GM12878 (cell line): ENCODE data around the gene ARHGAP12. TPM values are rescaled to one million over a fixed set of nuclear protein-coding genes. Genes with fewer than 3 reads are reported as not detected.
A peak's percentile ranks its signal among the peaks of the same experiment; 100 is the strongest.

Experiments
- ATAC-seq: fragments of 200-7000 bp; cut with Tn5 transposase; 3 replicates; pipeline ENCODE4 v1.9.1; 2020; ENCODE audit warnings: mild to moderate bottlenecking, moderate library complexity
- BruUV-seq: library from RNA; stranded (reverse); fragments of 400-500 nt; replicated peaks from 2 replicates; lab custom pipeline; 2021; lab: Mats Ljungman, UMichigan
- CTCF ChIA-PET: fragments of 300-600 bp; sonication (Branson Sonifier 250); formaldehyde crosslinking; extraction: SDS; loops from one replicate; lab custom pipeline; 2021; ENCODE audit warnings: inconsistent platforms; lab: Yijun Ruan, JAX
- POLR2A ChIA-PET: fragments of 350-600 bp; formaldehyde crosslinking; extraction: SDS; loops from one replicate; lab custom pipeline; 2021; ENCODE audit warnings: inconsistent platforms; lab: Charles Lee
- RAD21 ChIA-PET: fragments of 300-600 bp; sonication (Branson Sonifier 250); formaldehyde crosslinking; loops from one replicate; lab custom pipeline; 2023; ENCODE audit warnings: antibody characterized with exemption; ENCODE audit not compliant: unreplicated experiment; lab: Charles Lee
- SMC1A ChIA-PET: fragments of 300-600 bp; sonication (Branson Sonifier 250); formaldehyde crosslinking; loops from one replicate; lab custom pipeline; 2023; ENCODE audit not compliant: unreplicated experiment, uncharacterized antibody; lab: Charles Lee
- DNase-seq: peaks from one replicate; pipeline ENCODE4 v3.0.0-alpha.2; 2011; ENCODE audit warnings: low read depth, low spot score
- FAIRE-seq: peaks from 3 replicates; lab custom pipeline; 2011; peaks lifted over from hg19 to GRCh38; lab: Jason Lieb, UNC
- H2AFZ ChIP-seq: 2 replicates; pipeline ENCODE4 v1.6.0; 2011; ENCODE audit warnings: low read depth, low read length, control low read depth; ENCODE audit not compliant: control insufficient read depth
- H3K27ac ChIP-seq: 2 replicates; pipeline ENCODE4 v1.5.1; 2011; ENCODE audit warnings: control low read depth; ENCODE audit not compliant: control insufficient read depth, insufficient read depth
- H3K27me3 ChIP-seq, 2 experiments: replicated peaks in 1 of 2; 2 replicates each; pipeline versions ENCODE4 v1.6.0 to v1.6.1; 2011; ENCODE audit warnings: low read length in 1 of 2; ENCODE audit not compliant: control insufficient read depth in 2 of 2, insufficient read depth in 2 of 2
- H3K36me3 ChIP-seq, 2 experiments: 2 replicates each; pipeline ENCODE4 v1.5.1; 2011; ENCODE audit warnings: low read length in 1 of 2; ENCODE audit not compliant: control insufficient read depth in 2 of 2, insufficient read depth in 2 of 2
- H3K4me1 ChIP-seq: 2 replicates; pipeline ENCODE4 v1.6.1; 2011; ENCODE audit warnings: mild to moderate bottlenecking, low read length, moderate library complexity, mixed read lengths; ENCODE audit not compliant: control insufficient read depth, insufficient read depth
- H3K4me2 ChIP-seq: 2 replicates; pipeline ENCODE4 v1.6.0; 2011; ENCODE audit warnings: control low read depth; ENCODE audit not compliant: control insufficient read depth, insufficient read depth
- H3K4me3 ChIP-seq: fragments of 200-600 bp; sonication (generic); 2 replicates; pipeline ENCODE4 v1.5.1; 2016
- H3K79me2 ChIP-seq: 2 replicates; pipeline ENCODE4 v1.6.0; 2011; ENCODE audit warnings: low read length; ENCODE audit not compliant: control insufficient read depth, insufficient read depth
- H3K9ac ChIP-seq: 2 replicates; pipeline ENCODE4 v1.8.0; 2011; ENCODE audit warnings: low read length, control low read depth, mixed read lengths; ENCODE audit not compliant: control insufficient read depth, insufficient read depth
- H3K9me3 ChIP-seq: replicated peaks from 3 replicates; pipeline ENCODE4 v1.5.1; 2011; ENCODE audit warnings: mild to moderate bottlenecking, low read length; ENCODE audit not compliant: control insufficient read depth, insufficient read depth
- H4K20me1 ChIP-seq: 2 replicates; pipeline ENCODE4 v1.6.0; 2011; ENCODE audit not compliant: control insufficient read depth, insufficient read depth
- MEF2B ChIP-seq: fragments of 450-650 bp; IDR thresholded peaks from 2 replicates; pipeline ENCODE4 v1.6.1; 2018; ENCODE audit warnings: mild to moderate bottlenecking, moderate library complexity; ENCODE audit not compliant: partially characterized antibody, poor library complexity, severe bottlenecking
- MLLT1 ChIP-seq: fragments of 450-650 bp; IDR thresholded peaks from 2 replicates; pipeline ENCODE4 v1.6.1; 2016; ENCODE audit warnings: mild to moderate bottlenecking
- RELB ChIP-seq: fragments of 450-650 bp; IDR thresholded peaks from 2 replicates; pipeline ENCODE4 v1.6.1; 2017; ENCODE audit warnings: low read depth, mild to moderate bottlenecking, moderate library complexity
- SMARCA5 ChIP-seq: fragments of 450-650 bp; IDR thresholded peaks from 2 replicates; pipeline ENCODE4 v1.6.1; 2017; ENCODE audit warnings: mild to moderate bottlenecking
- ZNF217 ChIP-seq: fragments of 450-650 bp; IDR thresholded peaks from 2 replicates; pipeline ENCODE4 v1.6.1; 2017; ENCODE audit warnings: antibody characterized with exemption, mild to moderate bottlenecking
- ZZZ3 ChIP-seq: IDR thresholded peaks from 2 replicates; pipeline ENCODE4 v1.6.1; 2011; ENCODE audit warnings: low read depth; ENCODE audit not compliant: control insufficient read depth, insufficient read length
- WGBS: methylation state at CpG from one replicate; pipeline ENCODE4 v1.1.6; 2016; ENCODE audit warnings: low lambda C conversion rate; ENCODE audit not compliant: insufficient replicate concordance, insufficient coverage; ENCODE audit errors: missing lambda C conversion rate; 5-methylcytosine and 5-hydroxymethylcytosine counted together
- in situ Hi-C: fragments of 300-500 bp; cut with MboI; formaldehyde crosslinking; loops from 9 replicates; pipeline ENCODE4 v1.14.3; 2018; ENCODE audit warnings: mixed read lengths
- intact Hi-C: fragments of 100-400 bp; cut with micrococcal nuclease; formaldehyde crosslinking; loops from one replicate; pipeline ENCODE4 v1.14.2; 2022; ENCODE audit not compliant: unreplicated experiment
- polyA plus RNA-seq, 11 experiments: library from polyadenylated mRNA; depleted of rRNA in 4 of 11; unstranded in 6 of 11; stranded (reverse) in 5 of 11; fragments of >200 nt; fragmentation: Nextera tagmentation in 4 of 11; fragmentation: Illumina TruSeq in 1 of 11; extraction: Ambion mirVana in 4 of 11; extraction: Trizol in 1 of 11; gene quantifications; 1 replicate in 1 of 11; 2 replicates in 10 of 11; pipeline versions ENCODE4 v1.2.1 to v1.2.3, GENCODE V29; 2011 to 2016; ENCODE audit warnings: inconsistent platforms in 2 of 11, missing spikeins in 2 of 11, low read depth in 1 of 11
- total RNA-seq, 4 experiments: library from RNA; depleted of rRNA in 3 of 4; stranded (reverse); fragments of >200 nt in 3 of 4; fragmentation: Illumina TruSeq in 1 of 4; extraction: Trizol in 1 of 4; gene quantifications; 2 replicates each; pipeline versions ENCODE4 v1.2.1 to v1.2.3, GENCODE V29; 2013 to 2021

ARHGAP12 gene
- total and polyA plus RNA-seq, 10 of the 15 experiments (the other 5 are each of a cell fraction or from before 2014, with no cell fraction given), result 5.4 to 15.6 (median 8.5) TPM

- BruUV-seq, result no TSS peak
- Histone ChIP-seq H3K79me2 (peaks cover 47% of the 10 kb centered on the region), H3K4me3 (no peak overlapping the region), H3K4me2 (peak overlapping the region; percentile 38; the same call in 1 of the 2 replicates), H3K27me3 (no peaks in the 10 kb centered on the region), H3K27ac (no peak overlapping the region), H3K9me3 (no peaks in the 10 kb centered on the region), H2AFZ (no peak overlapping the region), H3K36me3 (no peaks in the 10 kb centered on the region), H3K9ac (no peak overlapping the region), H4K20me1 (no peaks in the 10 kb centered on the region), H3K4me1 (peaks cover 24% of the 10 kb centered on the region)
- ChIA-PET SMC1A (interaction anchor here (1.2 kb wide), 1 partner anchor 51 kb away, joined by 4 read pairs; no protein-coding TSS in a partner anchor), RAD21 (no interaction called here), POLR2A (no interaction called here), CTCF (interaction anchor here (1.4 to 1.7 kb wide), 2 partner anchors 9 to 10 kb away, joined by 4 read pairs; no protein-coding TSS in a partner anchor)
- FAIRE-seq, result no peak
- ATAC-seq, result no peak; the same call in 2 of the 3 replicates
- intact Hi-C loops (loop anchor here (5.0 to 10.0 kb wide), 2 partner anchors 48 to 450 kb away; no protein-coding TSS in a partner anchor), in situ Hi-C loops (no loop called here)
- 71% methylated on average over 3 of the region's 3 CpGs for WGBS
- DNase-seq, result no peak
- TF ChIP-seq SMARCA5 (peak; percentile 70; the same call in 1 of the 2 replicates), ZZZ3 (no peak), MEF2B (no peak)
Observed at GRCh38 chr10:31924833-31925232, 3.8 kb downstream of the ARHGAP12 start.

GRCh38 chr10:31923389-31923788 lies 5.2 kb downstream of the ARHGAP12 start:
- no peaks in the 10 kb centered on the region for H3K36me3 ChIP-seq
- BruUV-seq, result no TSS peak
- FAIRE-seq, result no peak
- no peaks in the 10 kb centered on the region for H4K20me1 ChIP-seq
- H3K9ac ChIP-seq, result no peak overlapping the region
- SMC1A ChIA-PET, result interaction anchor here (1.4 to 3.5 kb wide), 2 partner anchors 11 to 46 kb away, joined by 5 to 17 read pairs; no protein-coding TSS in a partner anchor
- H3K27ac ChIP-seq, result no peak overlapping the region
- peak; percentile 22; the same call in 1 of the 2 replicates for TF ChIP-seq ZNF217
- no peak for TF ChIP-seq RELB
- no peak for TF ChIP-seq MLLT1
- H3K9me3 ChIP-seq, result no peaks in the 10 kb centered on the region
- intact Hi-C loops, result loop anchor here (10.0 kb wide), 1 partner anchor 451 kb away; no protein-coding TSS in a partner anchor
- ATAC-seq, result no peak
- H3K79me2 ChIP-seq, result peaks cover 61% of the 10 kb centered on the region
- CTCF ChIA-PET, result interaction anchor here (1.4 to 1.7 kb wide), 2 partner anchors 9 to 61 kb away, joined by 4 read pairs; no protein-coding TSS in a partner anchor
- H3K4me2 ChIP-seq, result no peak overlapping the region
- 95% methylated on average over 3 of the region's 3 CpGs for WGBS
- RAD21 ChIA-PET, result no interaction called here
- no peak overlapping the region for H2AFZ ChIP-seq
- no peak overlapping the region for H3K4me3 ChIP-seq
- H3K27me3 ChIP-seq, result no peaks in the 10 kb centered on the region
- POLR2A ChIA-PET, result interaction anchor here (0.6 kb wide), 1 partner anchor 9 kb away, joined by 3 read pairs; no protein-coding TSS in a partner anchor
- in situ Hi-C loops, result no loop called here
- DNase-seq, result no peak
- H3K4me1 ChIP-seq, result peaks cover 37% of the 10 kb centered on the region
